ENCODE results near the gene BLOC1S4. TPM values are rescaled to one million over a fixed set of nuclear protein-coding genes. Genes with fewer than 3 reads are reported as not detected.

The BLOC1S4 gene
- total RNA-seq, 2 donors from 2014 or later = 14.4 to 16.4 TPM

GRCh38 chr4:6750286-6751221, 34.6 kb downstream of the BLOC1S4 start:
- Histone ChIP-seq H3K9ac (ENCODE audit: low read depth in 2 of 2, low read length in 2 of 2) (peak overlapping the region in 1 of 2 donors; percentile 64), H3K4me3 (no peak overlapping the region), H3K4me1 (peaks cover 35% of the 10 kb centered on the region), H3K36me3 (no peaks in the 10 kb centered on the region), H3K9me3 (no peaks in the 10 kb centered on the region), H3K27me3 (no peaks in the 10 kb centered on the region), H3K27ac (peak overlapping the region; percentile 78)
- intact Hi-C loops (cut with DNase I) = no loop called here
- peak; percentile 64 for DNase-seq
- TF ChIP-seq CTCF (IDR thresholded peaks at IDR 0.05) = no peak

DNA sequence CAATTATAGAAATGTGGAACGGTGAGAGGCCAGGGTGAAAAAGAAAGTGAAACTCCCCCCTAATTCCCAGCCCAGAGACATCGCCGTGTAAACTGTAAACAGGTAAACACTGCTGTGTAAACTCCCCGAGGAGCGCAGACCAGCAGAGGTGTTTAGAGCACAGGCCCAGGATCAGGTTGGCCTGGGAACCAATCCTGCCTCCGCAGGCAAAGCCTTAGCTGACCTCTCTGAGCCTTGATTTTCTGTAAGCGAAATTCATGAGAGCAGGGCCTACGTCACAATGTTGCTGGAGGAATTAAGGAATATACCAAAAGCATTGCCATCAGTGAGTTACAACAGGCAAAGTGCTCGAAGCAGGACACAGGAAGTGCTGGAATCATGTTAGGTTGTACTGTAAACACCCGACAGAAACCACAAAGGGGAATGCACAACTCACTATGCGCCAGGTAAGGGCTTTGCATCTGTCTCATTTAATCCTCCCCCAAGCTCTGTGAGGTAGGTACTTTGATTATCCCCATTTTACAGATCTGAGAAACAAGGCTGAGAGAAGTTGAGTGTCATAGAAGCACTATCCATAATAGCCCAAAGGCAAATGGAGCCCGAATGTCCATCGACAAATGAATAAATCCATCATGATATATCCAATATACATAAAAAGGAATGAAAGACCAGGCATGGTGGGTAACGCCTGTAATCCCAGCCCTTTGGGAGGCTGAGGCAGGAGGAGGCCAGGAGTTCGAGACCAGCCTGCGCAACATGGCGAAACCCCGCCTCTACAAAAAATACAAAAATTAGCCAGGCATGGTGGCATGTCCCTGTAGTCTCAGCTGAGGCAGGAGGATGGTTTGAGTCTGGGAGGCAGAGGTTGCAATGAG, 35.9 kb downstream of the BLOC1S4 start:
- Histone ChIP-seq H3K4me1 (peaks cover 35% of the 10 kb centered on the region), H3K27me3 (no peaks in the 10 kb centered on the region)
- no peak for DNase-seq

GRCh38 chr4:6752486-6752829, 36.5 kb downstream of the BLOC1S4 start:
- TF ChIP-seq CTCF (IDR thresholded peaks at IDR 0.05) = no peak
- no peak overlapping the region for H3K4me3 ChIP-seq
- H3K4me1 ChIP-seq = peaks cover 35% of the 10 kb centered on the region
- H3K9me3 ChIP-seq = no peaks in the 10 kb centered on the region
- H3K27ac ChIP-seq = no peak overlapping the region
- no peak for DNase-seq
- H3K36me3 ChIP-seq = no peaks in the 10 kb centered on the region
- H3K27me3 ChIP-seq = no peaks in the 10 kb centered on the region
- H3K9ac ChIP-seq (ENCODE audit: low read depth in 2 of 2, low read length in 2 of 2) = no peak overlapping the region
- intact Hi-C loops (cut with DNase I) = no loop called here

More for the DNA sequence above, 35.9 kb downstream of the BLOC1S4 start:
- Histone ChIP-seq H3K4me3 (no peak overlapping the region), H3K27ac (peak overlapping the region; percentile 78), H3K9me3 (no peaks in the 10 kb centered on the region), H3K36me3 (no peaks in the 10 kb centered on the region), H3K9ac (ENCODE audit: low read depth in 2 of 2, low read length in 2 of 2) (peak overlapping the region in 1 of 2 donors; percentile 28)
- intact Hi-C loops (cut with DNase I) = no loop called here
- no peak for TF ChIP-seq CTCF (IDR thresholded peaks at IDR 0.05)

DNA sequence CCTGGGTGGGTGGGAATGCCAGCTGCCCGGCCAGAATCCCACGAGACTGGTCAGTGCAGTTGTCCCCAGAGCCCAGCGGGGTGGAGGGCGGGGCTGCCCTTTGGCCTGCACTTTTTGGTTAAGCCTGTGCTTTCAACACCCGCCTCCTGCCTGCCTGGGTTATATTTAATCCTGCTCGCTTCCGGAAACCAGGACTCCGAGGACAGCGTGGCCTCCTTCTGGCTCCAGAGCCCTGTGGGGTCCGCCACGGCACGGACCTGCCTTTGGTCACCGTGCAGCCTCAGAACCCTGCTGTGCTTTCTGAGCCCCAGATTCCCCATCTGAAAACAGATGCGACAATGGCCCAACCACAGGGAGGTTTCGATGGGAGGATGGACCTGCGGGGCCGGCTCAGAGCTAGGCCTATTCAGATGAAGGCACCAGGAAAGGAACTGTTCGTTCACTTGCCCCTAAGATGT, 37.2 kb downstream of the BLOC1S4 start:
- peak; percentile 87 for DNase-seq
- H3K4me3 ChIP-seq = no peak overlapping the region
- no peak overlapping the region for H3K27ac ChIP-seq
- TF ChIP-seq CTCF (IDR thresholded peaks at IDR 0.05) = no peak
- intact Hi-C loops (cut with DNase I) = no loop called here
- H3K27me3 ChIP-seq = no peaks in the 10 kb centered on the region
- H3K36me3 ChIP-seq = no peaks in the 10 kb centered on the region
- peaks cover 30% of the 10 kb centered on the region for H3K4me1 ChIP-seq
- H3K9me3 ChIP-seq = no peaks in the 10 kb centered on the region
- H3K9ac ChIP-seq (ENCODE audit: low read depth in 2 of 2, low read length in 2 of 2) = peak overlapping the region in 1 of 2 donors; percentile 26

- H3K27ac ChIP-seq = no peak overlapping the region
- no peak for DNase-seq
- H3K36me3 ChIP-seq = no peaks in the 10 kb centered on the region
- no peaks in the 10 kb centered on the region for H3K9me3 ChIP-seq
- peaks cover 26% of the 10 kb centered on the region for H3K4me1 ChIP-seq
- no peaks in the 10 kb centered on the region for H3K27me3 ChIP-seq
- H3K9ac ChIP-seq (ENCODE audit: low read depth in 2 of 2, low read length in 2 of 2) = no peak overlapping the region
- H3K4me3 ChIP-seq = no peak overlapping the region
- intact Hi-C loops (cut with DNase I) = no loop called here
- TF ChIP-seq CTCF (IDR thresholded peaks at IDR 0.05) = no peak
These were observed 37.9 kb downstream of the BLOC1S4 start for GRCh38 chr4:6753891-6754290.
